PC-9 (cell line): ENCODE data around the gene PLEKHG1. TPM values are rescaled to one million over a fixed set of nuclear protein-coding genes. Genes with fewer than 3 reads are reported as not detected.

ENCODE experiments used
- BruUV-seq: library from RNA; stranded (reverse); fragments of 400-500 nt; replicated peaks from 2 replicates; lab custom pipeline; 2021; lab: Mats Ljungman, UMichigan
- CTCF ChIA-PET: fragments of 300-600 bp; sonication (Branson Sonifier 250); formaldehyde crosslinking; loops from one replicate; lab custom pipeline; 2022; ENCODE audit warnings: antibody characterized with exemption; lab: Charles Lee
- POLR2A ChIA-PET: fragments of 300-600 bp; sonication (Branson Sonifier 250); formaldehyde crosslinking; loops from one replicate; lab custom pipeline; 2022; ENCODE audit warnings: antibody characterized with exemption; ENCODE audit not compliant: unreplicated experiment; lab: Charles Lee
- DNase-seq, 2 experiments: peaks; one replicate each; pipeline versions ENCODE4 v3.0.0 to v3.0.0-alpha.2; 2015 to 2022; ENCODE audit warnings: mixed read lengths in 1 of 2
- H2AFZ ChIP-seq: fragments of 200-600 bp; sonication (generic); 2 replicates; pipeline ENCODE4 v1.8.1; 2017; ENCODE audit warnings: antibody characterized with exemption
- H3F3A ChIP-seq: fragments of 200-600 bp; sonication (generic); 2 replicates; pipeline ENCODE4 v1.8.1; 2017; ENCODE audit warnings: antibody characterized with exemption, mild to moderate bottlenecking, low read depth; ENCODE audit not compliant: insufficient read depth
- H3K27ac ChIP-seq: fragments of 200-600 bp; sonication (generic); 2 replicates; pipeline ENCODE4 v1.6.1; 2016; ENCODE audit warnings: mixed run types
- H3K27me3 ChIP-seq: fragments of 200-600 bp; sonication (generic); 2 replicates; pipeline ENCODE4 v1.6.1; 2016; ENCODE audit warnings: low read depth, mixed run types; ENCODE audit not compliant: insufficient read depth
- H3K36me3 ChIP-seq: fragments of 200-600 bp; sonication (generic); 2 replicates; pipeline ENCODE4 v1.6.1; 2016; ENCODE audit warnings: low read depth, mixed run types
- H3K4me1 ChIP-seq: fragments of 200-600 bp; sonication (generic); replicated peaks from 2 replicates; pipeline ENCODE4 v1.6.1; 2016; ENCODE audit warnings: mixed run types; ENCODE audit not compliant: insufficient read depth
- H3K4me2 ChIP-seq: fragments of 200-600 bp; sonication (generic); 2 replicates; pipeline ENCODE4 v1.6.1; 2017; ENCODE audit warnings: mixed run types
- H3K4me3 ChIP-seq: fragments of 200-600 bp; sonication (generic); 2 replicates; pipeline ENCODE4 v1.6.1; 2016; ENCODE audit warnings: mixed run types
- H3K79me2 ChIP-seq: fragments of 200-600 bp; sonication (generic); 2 replicates; pipeline ENCODE4 v1.6.1; 2017; ENCODE audit warnings: low read depth, mixed run types
- H3K9me2 ChIP-seq: fragments of 200-600 bp; sonication (generic); 2 replicates; pipeline ENCODE4 v1.8.1; 2017; ENCODE audit warnings: mild to moderate bottlenecking; ENCODE audit not compliant: insufficient read depth
- H3K9me3 ChIP-seq: fragments of 200-600 bp; sonication (generic); 2 replicates; pipeline ENCODE4 v1.8.1; 2016; ENCODE audit warnings: low read depth; ENCODE audit not compliant: insufficient read depth
- H4K20me1 ChIP-seq: fragments of 200-600 bp; sonication (generic); 2 replicates; pipeline ENCODE4 v1.8.1; 2017; ENCODE audit not compliant: insufficient read depth
- CTCF ChIP-seq: fragments of 200-600 bp; sonication (generic); conservative IDR thresholded peaks from 2 replicates; pipeline ENCODE4 v1.6.1; 2017; ENCODE audit warnings: mixed run types, antibody characterized with exemption, mild to moderate bottlenecking, moderate library complexity
- EZH2 ChIP-seq: fragments of 200-600 bp; sonication (generic); IDR thresholded peaks from 2 replicates; pipeline ENCODE4 v1.8.0; 2017; ENCODE audit warnings: antibody characterized with exemption, low read depth
- intact Hi-C: fragments of 100-400 bp; cut with micrococcal nuclease; formaldehyde crosslinking; loops from one replicate; pipeline ENCODE4 v1.10.0; 2022; ENCODE audit not compliant: unreplicated experiment
- total RNA-seq: library from RNA; stranded (reverse); gene quantifications from 2 replicates; pipeline ENCODE4 v1.2.3, GENCODE V29; 2021

Gene PLEKHG1
- total RNA-seq, 1 experiment from 2014 or later, result 8.9 TPM

GRCh38 chr6:150607329-150607650, 7.6 kb downstream of the PLEKHG1 start:
- TF ChIP-seq CTCF, result no peak
- no peak for TF ChIP-seq EZH2
- H2AFZ ChIP-seq, result no peak overlapping the region
- ChIA-PET POLR2A (no interaction called here), CTCF (no interaction called here)
- no TSS peak for BruUV-seq
- no peaks in the 10 kb centered on the region for H3K27me3 ChIP-seq
- H3K9me3 ChIP-seq, result 0 out of 2 replicates have a peak, but pooled peaks cover 3% of the 10 kb centered on the region
- H3K9me2 ChIP-seq, result no peaks in the 10 kb centered on the region
- no peak for DNase-seq
- H3F3A ChIP-seq, result no peaks in the 10 kb centered on the region
- intact Hi-C loops, result no loop called here
- H3K79me2 ChIP-seq, result peaks cover 18% of the 10 kb centered on the region
- H3K36me3 ChIP-seq, result 0 out of 2 replicates have a peak, but pooled peaks cover 6% of the 10 kb centered on the region
- no peaks in the 10 kb centered on the region for H4K20me1 ChIP-seq
- H3K27ac ChIP-seq, result no peak overlapping the region
- no peak overlapping the region for H3K4me2 ChIP-seq
- H3K4me3 ChIP-seq, result no peak overlapping the region
- H3K4me1 ChIP-seq, result no peaks in the 10 kb centered on the region

- Histone ChIP-seq H3K4me2 (no peak overlapping the region), H2AFZ (no peak overlapping the region), H4K20me1 (no peaks in the 10 kb centered on the region), H3K27ac (no peak overlapping the region), H3K4me3 (no peak overlapping the region), H3K36me3 (0 out of 2 replicates have a peak, but pooled peaks cover 6% of the 10 kb centered on the region), H3K9me3 (0 out of 2 replicates have a peak, but pooled peaks cover 3% of the 10 kb centered on the region), H3F3A (no peaks in the 10 kb centered on the region), H3K9me2 (no peaks in the 10 kb centered on the region), H3K79me2 (0 out of 2 replicates have a peak, but pooled peaks cover 4% of the 10 kb centered on the region), H3K4me1 (no peaks in the 10 kb centered on the region), H3K27me3 (no peaks in the 10 kb centered on the region)
- CTCF ChIA-PET, result no interaction called here
- no TSS peak for BruUV-seq
- no peak for DNase-seq
- TF ChIP-seq EZH2 (no peak), CTCF (no peak)
- intact Hi-C loops, result no loop called here
- POLR2A ChIA-PET, result no interaction called here
These were observed 10.9 kb downstream of the PLEKHG1 start for GRCh38 chr6:150610584-150610983.

- no TSS peak for BruUV-seq
- ChIA-PET CTCF (no interaction called here), POLR2A (no interaction called here)
- Histone ChIP-seq H3K4me3 (no peak overlapping the region), H3K36me3 (0 out of 2 replicates have a peak, but pooled peaks cover 6% of the 10 kb centered on the region), H3K27ac (no peak overlapping the region), H2AFZ (no peak overlapping the region), H3F3A (no peaks in the 10 kb centered on the region), H3K9me3 (0 out of 2 replicates have a peak, but pooled peaks cover 3% of the 10 kb centered on the region), H3K79me2 (no peaks in the 10 kb centered on the region), H3K4me2 (no peak overlapping the region), H3K4me1 (no peaks in the 10 kb centered on the region), H4K20me1 (no peaks in the 10 kb centered on the region), H3K27me3 (no peaks in the 10 kb centered on the region), H3K9me2 (no peaks in the 10 kb centered on the region)
- no peak for DNase-seq
- intact Hi-C loops, result no loop called here
- TF ChIP-seq EZH2 (no peak), CTCF (no peak)
These were observed 13.6 kb downstream of the PLEKHG1 start for GRCh38 chr6:150613269-150613668.
